Panc1 (cell line): ENCODE results near the gene ELF3. TPM values are rescaled to one million over a fixed set of nuclear protein-coding genes. Genes with fewer than 3 reads are reported as not detected.
A peak's percentile ranks its signal among the peaks of the same experiment; 100 is the strongest.
"Not testable (repeated sequence)": the region's sequence is repeated elsewhere in the genome, so short reads cannot be mapped to it uniquely, and the experiment has no call there.

Experiments used
- ATAC-seq: fragments of 200-7000 bp; cut with Tn5 transposase; 2 replicates; pipeline ENCODE4 v1.9.1; 2020; ENCODE audit warnings: mild to moderate bottlenecking, moderate library complexity
- BruUV-seq: library from RNA; stranded (reverse); fragments of 400-500 nt; replicated peaks from 2 replicates; lab custom pipeline; 2021; lab: Mats Ljungman, UMichigan
- CTCF ChIA-PET: fragments of 300-600 bp; sonication (Branson Sonifier 250); formaldehyde crosslinking; loops from one replicate; lab custom pipeline; 2022; ENCODE audit warnings: antibody characterized with exemption; lab: Charles Lee
- POLR2A ChIA-PET: fragments of 300-600 bp; sonication (Branson Sonifier 250); formaldehyde crosslinking; loops from one replicate; lab custom pipeline; 2022; ENCODE audit warnings: antibody characterized with exemption; lab: Charles Lee
- DNase-seq: peaks from one replicate; pipeline ENCODE4 v3.0.0-alpha.2; 2010; ENCODE audit warnings: low read depth, low spot score
- H3K27ac ChIP-seq: 2 replicates; pipeline ENCODE4 v1.5.1; 2011; ENCODE audit warnings: mild to moderate bottlenecking, low read length, inconsistent platforms
- H3K27me3 ChIP-seq: fragments of 200-500 bp; sonication (Bioruptor generic); 2 replicates; pipeline ENCODE4 v1.6.0; 2014; ENCODE audit warnings: low read length, inconsistent platforms; ENCODE audit not compliant: control insufficient read depth, insufficient read depth
- H3K36me3 ChIP-seq: fragments of 200-500 bp; sonication (Bioruptor generic); 2 replicates; pipeline ENCODE4 v1.5.1; 2014; ENCODE audit warnings: inconsistent platforms, mild to moderate bottlenecking, low read length, moderate library complexity; ENCODE audit not compliant: control insufficient read depth, insufficient read depth
- H3K4me1 ChIP-seq: 2 replicates; pipeline ENCODE4 v1.5.1; 2011; ENCODE audit warnings: inconsistent platforms, mild to moderate bottlenecking, low read length, moderate library complexity; ENCODE audit not compliant: control insufficient read depth, insufficient read depth
- H3K4me3 ChIP-seq, 2 experiments: 2 replicates each; pipeline ENCODE4 v1.5.1; 2011 to 2012; ENCODE audit warnings: low read depth in 2 of 2, low read length in 2 of 2, mild to moderate bottlenecking in 2 of 2, inconsistent platforms in 1 of 2, moderate library complexity in 1 of 2
- H3K9me3 ChIP-seq: fragments of 200-500 bp; sonication (Bioruptor generic); 2 replicates; pipeline ENCODE4 v1.5.1; 2014; ENCODE audit warnings: low read depth, mild to moderate bottlenecking, inconsistent platforms, low read length, moderate library complexity; ENCODE audit not compliant: control insufficient read depth, insufficient read depth
- POLR2AphosphoS5 ChIP-seq: IDR thresholded peaks from 2 replicates; pipeline ENCODE4 v1.6.1; 2012; ENCODE audit warnings: mild to moderate bottlenecking, low read depth, low read length, moderate library complexity
- in situ Hi-C: cut with HindIII; loops from 2 replicates; pipeline ENCODE4 v1.10.0; 2016; ENCODE audit warnings: low sequenced_read_pairs, low pct_unique_long_range_greater_than_20kb
- intact Hi-C: fragments of 100-400 bp; cut with micrococcal nuclease; formaldehyde crosslinking; loops from one replicate; pipeline ENCODE4 v1.10.0; 2022; ENCODE audit not compliant: unreplicated experiment
- microRNA-seq: library from miRNA; unstranded; fragments of <30 nt; microRNA quantifications from one replicate; pipeline ENCODE4 v1.1.0, GENCODE V29; 2020; ENCODE audit not compliant: unreplicated experiment
- total RNA-seq: library from RNA; stranded (reverse); gene quantifications from one replicate; pipeline ENCODE4 v1.2.1, GENCODE V29; 2021; ENCODE audit not compliant: unreplicated experiment

Gene ELF3
- total RNA-seq, 1 experiment from 2014 or later, result 126 TPM

DNA sequence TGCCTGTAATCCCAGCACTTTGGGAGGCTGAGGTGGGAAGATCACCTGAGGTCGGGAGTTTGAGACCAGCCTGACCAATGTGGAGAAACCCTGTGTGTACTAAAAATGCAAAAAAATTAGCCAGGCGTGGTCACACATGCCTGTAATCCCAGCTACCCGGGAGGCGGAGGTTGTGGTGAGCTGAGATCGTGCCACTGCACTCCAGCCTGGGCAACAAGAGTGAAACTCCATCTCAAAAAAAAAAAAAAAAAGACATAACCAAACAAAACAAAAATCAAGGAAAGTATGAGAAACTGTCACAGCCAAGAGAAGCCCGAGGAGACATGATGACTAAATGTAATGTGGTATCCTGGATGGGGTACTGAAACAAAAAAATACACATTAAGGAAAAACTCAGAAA, 51.4 kb downstream of the ELF3 start:
- DNase-seq, CTCF ChIA-PET, in situ Hi-C loops, H3K36me3 ChIP-seq, H3K27ac ChIP-seq, H3K9me3 ChIP-seq, POLR2A ChIA-PET, ATAC-seq, H3K27me3 ChIP-seq, BruUV-seq, H3K4me3 ChIP-seq, intact Hi-C loops: not testable (repeated sequence)
- peaks cover 14% of the 10 kb centered on the region; the same call in 1 of the 2 replicates for H3K4me1 ChIP-seq

- peaks cover 14% of the 10 kb centered on the region; the same call in 1 of the 2 replicates for H3K4me1 ChIP-seq
- DNase-seq, BruUV-seq, ATAC-seq, H3K36me3 ChIP-seq, in situ Hi-C loops, H3K27me3 ChIP-seq, intact Hi-C loops, H3K4me3 ChIP-seq, H3K27ac ChIP-seq, H3K9me3 ChIP-seq: not testable (repeated sequence)
- ChIA-PET POLR2A (interaction anchor here (0.6 kb wide), 1 partner anchor 9 kb away, joined by 4 read pairs; no protein-coding TSS in a partner anchor), CTCF (interaction anchor here (0.5 to 0.6 kb wide), 3 partner anchors 50 to 1126 kb away, joined by 3 to 8 read pairs (median 3); no protein-coding TSS in a partner anchor)
Observed at GRCh38 chr1:202062636-202063035, 52.2 kb downstream of the ELF3 start.

GRCh38 chr1:202063093-202063492, 52.7 kb downstream of the ELF3 start:
- H3K4me3 ChIP-seq, result no peak overlapping the region
- intact Hi-C loops, result no loop called here
- in situ Hi-C loops, result no loop called here
- CTCF ChIA-PET, result interaction anchor here (0.5 to 0.6 kb wide), 3 partner anchors 49 to 1127 kb away, joined by 3 to 8 read pairs (median 3); no protein-coding TSS in a partner anchor
- no TSS peak for BruUV-seq
- peak overlapping the region; percentile 48; the same call in 1 of the 2 replicates for H3K27ac ChIP-seq
- POLR2A ChIA-PET, result interaction anchor here (0.6 to 0.7 kb wide), 3 partner anchors 9 to 397 kb away, joined by 4 to 14 read pairs (median 13); no protein-coding TSS in a partner anchor
- H3K9me3 ChIP-seq, result no peaks in the 10 kb centered on the region
- H3K36me3 ChIP-seq, result no peaks in the 10 kb centered on the region
- H3K27me3 ChIP-seq, result no peaks in the 10 kb centered on the region
- TF ChIP-seq POLR2AphosphoS5, result no peak
- DNase-seq, result peak; percentile 50
- ATAC-seq, result no peak
- H3K4me1 ChIP-seq, result peaks cover 14% of the 10 kb centered on the region; the same call in 1 of the 2 replicates

DNA sequence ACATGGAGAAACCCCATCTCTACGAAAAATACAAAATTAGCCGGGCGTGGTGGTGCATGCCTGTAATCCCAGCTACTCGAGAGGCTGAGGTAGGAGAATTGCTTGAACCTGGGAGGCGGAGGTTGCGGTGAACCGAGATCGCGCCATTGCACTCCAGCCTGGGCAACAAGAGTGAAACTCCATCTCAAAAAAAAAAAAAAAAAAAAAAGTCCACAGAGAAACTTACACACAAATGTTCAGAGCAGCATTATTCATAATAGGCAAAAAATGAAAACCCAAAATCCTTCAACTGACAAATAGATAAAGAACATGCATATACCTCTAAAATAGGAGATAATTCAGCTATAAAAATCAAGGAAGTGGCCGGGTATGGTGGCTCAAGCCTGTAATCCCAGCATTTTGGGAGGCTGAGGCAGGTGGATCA, 54.5 kb downstream of the ELF3 start:
- H3K4me3 ChIP-seq, CTCF ChIA-PET, H3K4me1 ChIP-seq, H3K36me3 ChIP-seq, in situ Hi-C loops, ATAC-seq, H3K27ac ChIP-seq, H3K9me3 ChIP-seq, H3K27me3 ChIP-seq, intact Hi-C loops, BruUV-seq, POLR2A ChIA-PET, DNase-seq: not testable (repeated sequence)

Small RNAs within 50 kb of the gene (microRNA-seq; reads per million reads assigned to microRNA genes)
- not detected for gene MIR6740

Other genes with a start within 250 kb of the ELF3 start
- 106 TPM for gene IPO9, start 181.4 kb upstream of the ELF3 start, total RNA-seq
- gene SHISA4, start 121.7 kb upstream of the ELF3 start, total RNA-seq, result 38.2 TPM
- gene LMOD1, start 64.0 kb upstream of the ELF3 start, total RNA-seq, result 0.13 TPM
- 118 TPM for gene TIMM17A, start 55.1 kb upstream of the ELF3 start, total RNA-seq
- gene RNPEP, start 27.9 kb upstream of the ELF3 start, total RNA-seq, result 99.8 TPM
- 0.44 TPM for gene GPR37L1, start 112.3 kb downstream of the ELF3 start, total RNA-seq
- 62.6 TPM for gene ARL8A, start 134.2 kb downstream of the ELF3 start, total RNA-seq
- gene PTPN7, start 150.0 kb downstream of the ELF3 start, total RNA-seq, result 0.33 TPM
- gene LGR6, start 183.2 kb downstream of the ELF3 start, total RNA-seq, result 0.08 TPM